Liver (tissue), 9 donors: ENCODE results near the gene MAB21L4. TPM values are rescaled to one million over a fixed set of nuclear protein-coding genes. Genes with fewer than 3 reads are reported as not detected.

Experiments
- DNase-seq: peaks from one replicate; pipeline ENCODE4 v3.0.0-alpha.2; 2017; ENCODE audit warnings: low spot score
- H3K27ac ChIP-seq, 2 donors: one replicate each; pipeline ENCODE4 v1.7.0; 2013; ENCODE audit warnings: inconsistent platforms in 2 of 2, low read length in 2 of 2, control low read depth in 1 of 2, low read depth in 1 of 2, mild to moderate bottlenecking in 1 of 2
- H3K27me3 ChIP-seq, 4 donors: one replicate each; pipeline versions ENCODE4 v1.6.1 to v1.7.0; 2013; ENCODE audit warnings: low read length in 3 of 4, inconsistent platforms in 1 of 4, mild to moderate bottlenecking in 1 of 4, moderate library complexity in 1 of 4; ENCODE audit not compliant: control insufficient read depth in 4 of 4, insufficient read depth in 4 of 4
- H3K36me3 ChIP-seq, 4 donors: one replicate each; pipeline versions ENCODE4 v1.6.1 to v1.7.0; 2013; ENCODE audit warnings: low read length in 3 of 4, mild to moderate bottlenecking in 3 of 4, low read depth in 1 of 4, moderate library complexity in 1 of 4; ENCODE audit not compliant: control insufficient read depth in 4 of 4, insufficient read depth in 3 of 4
- H3K4me1 ChIP-seq, 4 donors: one replicate each; pipeline versions ENCODE4 v1.6.1 to v1.7.0; 2013; ENCODE audit warnings: low read length in 3 of 4, mild to moderate bottlenecking in 3 of 4, moderate library complexity in 1 of 4; ENCODE audit not compliant: control insufficient read depth in 4 of 4, insufficient read depth in 4 of 4
- H3K4me3 ChIP-seq, 3 donors: one replicate each; pipeline versions ENCODE4 v1.6.1 to v1.7.0; 2013; ENCODE audit warnings: low read length in 3 of 3, control low read depth in 1 of 3, low read depth in 1 of 3, mild to moderate bottlenecking in 1 of 3
- H3K9ac ChIP-seq, 2 donors: one replicate each; pipeline ENCODE4 v1.7.0; 2013; ENCODE audit warnings: low read length in 2 of 2, mild to moderate bottlenecking in 2 of 2, moderate library complexity in 2 of 2, control low read depth in 1 of 2, low read depth in 1 of 2
- H3K9me3 ChIP-seq, 4 donors: one replicate each; pipeline versions ENCODE4 v1.6.1 to v1.7.0; 2013; ENCODE audit warnings: low read length in 3 of 4; ENCODE audit not compliant: control insufficient read depth in 4 of 4
- ATF3 ChIP-seq: IDR thresholded peaks from 2 replicates; pipeline ENCODE4 v1.6.1; 2016; ENCODE audit warnings: antibody characterized with exemption
- FOXA1 ChIP-seq: IDR thresholded peaks from 2 replicates; pipeline ENCODE4 v1.6.1; 2016; ENCODE audit warnings: antibody characterized with exemption
- GABPA ChIP-seq, 2 donors: IDR thresholded peaks in 1 of 2; conservative IDR thresholded peaks in 1 of 2; 2 replicates each; pipeline ENCODE4 v1.6.1; 2016; ENCODE audit warnings: antibody characterized with exemption in 2 of 2, mild to moderate bottlenecking in 1 of 2, moderate library complexity in 1 of 2
- JUND ChIP-seq, 2 donors: IDR thresholded peaks; 2 replicates each; pipeline ENCODE4 v1.6.1; 2016; ENCODE audit warnings: antibody characterized with exemption in 2 of 2
- MAX ChIP-seq: IDR thresholded peaks from 2 replicates; pipeline ENCODE4 v1.6.1; 2016; ENCODE audit warnings: antibody characterized with exemption
- RAD21 ChIP-seq, 2 donors: IDR thresholded peaks; 2 replicates each; pipeline ENCODE4 v1.6.1; 2016; ENCODE audit warnings: antibody characterized with exemption in 2 of 2, mild to moderate bottlenecking in 2 of 2
- REST ChIP-seq: IDR thresholded peaks from 2 replicates; pipeline ENCODE4 v1.6.1; 2016; ENCODE audit warnings: antibody characterized with exemption, mild to moderate bottlenecking
- RXRA ChIP-seq, 2 donors: IDR thresholded peaks; 2 replicates each; pipeline ENCODE4 v1.6.1; 2017 to 2018; ENCODE audit warnings: antibody characterized with exemption in 2 of 2, mild to moderate bottlenecking in 1 of 2
- SP1 ChIP-seq: IDR thresholded peaks from 2 replicates; pipeline ENCODE4 v1.6.1; 2018; ENCODE audit warnings: antibody characterized with exemption, mild to moderate bottlenecking
- TAF1 ChIP-seq: conservative IDR thresholded peaks from 2 replicates; pipeline ENCODE4 v1.6.1; 2016; ENCODE audit warnings: antibody characterized with exemption, mild to moderate bottlenecking
- YY1 ChIP-seq: IDR thresholded peaks from 2 replicates; pipeline ENCODE4 v1.6.1; 2016; ENCODE audit warnings: antibody characterized with exemption, mild to moderate bottlenecking
- ZBTB33 ChIP-seq: IDR thresholded peaks from 2 replicates; pipeline ENCODE4 v1.6.1; 2016; ENCODE audit warnings: antibody characterized with exemption
- WGBS: extraction: QIAGEN DNeasy Blood & Tissue Kit; methylation state at CpG from one replicate; pipeline ENCODE4 v1.1.7; 2013; 5-methylcytosine and 5-hydroxymethylcytosine counted together
- polyA plus RNA-seq, 2 donors: library from polyadenylated mRNA; stranded (reverse) in 1 of 2; unstranded in 1 of 2; fragments of 200-250 nt in 1 of 2; fragments of >200 nt in 1 of 2; fragmentation: Nextera tagmentation in 1 of 2; extraction: Ambion mirVana in 1 of 2; gene quantifications; one replicate each; pipeline versions ENCODE4 v1.2.1 to v1.2.3, GENCODE V29; 2013 to 2015
- total RNA-seq, 2 donors: library from RNA; depleted of rRNA; stranded (reverse); fragments of >200 nt; gene quantifications; one replicate each; pipeline ENCODE4 v1.2.3, GENCODE V29; 2014
- donor health status: healthy.
- donor health status: healthy.
- donor health status: healthy.
- donor health status: healthy.
- donor health status: healthy.

MAB21L4 gene
- total and polyA plus RNA-seq, 4 donors: 0.59 to 8.8 (median 1.1) TPM

- Histone ChIP-seq H3K4me1 (peaks cover 9 to 35% (median 21%) of the 10 kb centered on the region in 4 donors), H3K9ac (no peak overlapping the region), H3K27me3 (no peaks in the 10 kb centered on the region), H3K27ac (no peak overlapping the region), H3K4me3 (no peak overlapping the region), H3K9me3 (no peaks in the 10 kb centered on the region), H3K36me3 (no peaks in the 10 kb centered on the region)
- TF ChIP-seq ATF3: no peak
- no peak for TF ChIP-seq SP1
- TF ChIP-seq GABPA (IDR thresholded peaks at IDR 0.05 in 1 of 2, conservative IDR thresholded peaks at IDR 0.05 in 1 of 2): no peak
- no peak for TF ChIP-seq FOXA1
- no peak for TF ChIP-seq RAD21 (IDR thresholded peaks at IDR 0.05)
- no peak for TF ChIP-seq JUND (IDR thresholded peaks at IDR 0.05)
- TF ChIP-seq ZBTB33: no peak
- no peak for TF ChIP-seq MAX
- no peak for TF ChIP-seq REST
- WGBS: 65% methylated on average over 11 of the region's 11 CpGs
- no peak for DNase-seq
These were observed 45.2 kb downstream of the MAB21L4 start for GRCh38 chr2:240850756-240851077.

- WGBS: 92% methylated on average over 11 of the region's 11 CpGs
- H3K27ac ChIP-seq: no peak overlapping the region
These were observed 45.9 kb downstream of the MAB21L4 start for GRCh38 chr2:240850026-240850425.

More at GRCh38 chr2:240850026-240850425, 45.9 kb downstream of the MAB21L4 start:
- Histone ChIP-seq H3K27me3 (no peaks in the 10 kb centered on the region), H3K4me1 (peaks cover 7 to 30% (median 20%) of the 10 kb centered on the region in 4 donors), H3K9me3 (no peaks in the 10 kb centered on the region), H3K4me3 (no peak overlapping the region), H3K9ac (no peak overlapping the region), H3K36me3 (no peaks in the 10 kb centered on the region)
- TF ChIP-seq GABPA (IDR thresholded peaks at IDR 0.05 in 1 of 2, conservative IDR thresholded peaks at IDR 0.05 in 1 of 2) (no peak), RXRA (IDR thresholded peaks at IDR 0.05) (no peak), RAD21 (IDR thresholded peaks at IDR 0.05) (no peak), YY1 (no peak), REST (no peak), TAF1 (no peak), ZBTB33 (no peak)
- no peak for DNase-seq
